ENCODE measurements around the gene ASRGL1.

ASRGL1 gene

GRCh38 chr11:62416596-62416995 lies 79.3 kb downstream of the ASRGL1 start:
- DNase-seq (ENCODE audit: low read depth, low spot score): no peak

GRCh38 chr11:62418136-62418535 lies 80.9 kb downstream of the ASRGL1 start:
- DNase-seq (ENCODE audit: low read depth, low spot score): no peak

GRCh38 chr11:62418733-62419132 lies 81.5 kb downstream of the ASRGL1 start, which contains the start of gene SCGB1A1:
SCGB1A1 (plus strand) TSS chr11:62419033; CDS start chr11:62419096, 63 bp downstream.
- DNase-seq (ENCODE audit: low read depth, low spot score): no peak

GRCh38 chr11:62419314-62419929 lies 82.2 kb downstream of the ASRGL1 start:
- DNase-seq (ENCODE audit: low read depth, low spot score): no peak

- no peak for DNase-seq (ENCODE audit: low read depth, low spot score)
Measured at GRCh38 chr11:62419943-62420342, 82.7 kb downstream of the ASRGL1 start.

GRCh38 chr11:62420882-62421281 lies 83.6 kb downstream of the ASRGL1 start:
- no peak for DNase-seq (ENCODE audit: low read depth, low spot score)

GRCh38 chr11:62421996-62422395 lies 84.7 kb downstream of the ASRGL1 start:
- DNase-seq (ENCODE audit: low read depth, low spot score): no peak

GRCh38 chr11:62423012-62423411 lies 85.8 kb downstream of the ASRGL1 start:
- DNase-seq (ENCODE audit: low read depth, low spot score): no peak

- DNase-seq (ENCODE audit: low read depth, low spot score): no peak
Measured at GRCh38 chr11:62427630-62428233, 90.5 kb downstream of the ASRGL1 start.

- no peak for DNase-seq (ENCODE audit: low read depth, low spot score)
Measured at GRCh38 chr11:62428871-62429560, 91.8 kb downstream of the ASRGL1 start.

GRCh38 chr11:62430425-62430824 lies 93.2 kb downstream of the ASRGL1 start:
- no peak for DNase-seq (ENCODE audit: low read depth, low spot score)

- no peak for DNase-seq (ENCODE audit: low read depth, low spot score)
Measured at GRCh38 chr11:62431171-62431901, 94.1 kb downstream of the ASRGL1 start.

- DNase-seq (ENCODE audit: low read depth, low spot score): no peak
Measured at GRCh38 chr11:62432695-62433094, 95.4 kb downstream of the ASRGL1 start.

GRCh38 chr11:62433141-62433903 lies 96.1 kb downstream of the ASRGL1 start:
- no peak for DNase-seq (ENCODE audit: low read depth, low spot score)

- DNase-seq (ENCODE audit: low read depth, low spot score): no peak
Measured at GRCh38 chr11:62433904-62434276, 96.6 kb downstream of the ASRGL1 start.

- DNase-seq (ENCODE audit: low read depth, low spot score): no peak
Measured at GRCh38 chr11:62435846-62436660, 98.8 kb downstream of the ASRGL1 start.

- DNase-seq (ENCODE audit: low read depth, low spot score): no peak
Measured at GRCh38 chr11:62437616-62438015, 100.4 kb downstream of the ASRGL1 start.

GRCh38 chr11:62438641-62439040 lies 101.4 kb downstream of the ASRGL1 start:
- DNase-seq (ENCODE audit: low read depth, low spot score): no peak

GRCh38 chr11:62439785-62440602 lies 102.7 kb downstream of the ASRGL1 start:
- no peak for DNase-seq (ENCODE audit: low read depth, low spot score)
